GM21737 (cell line): ENCODE results near the gene HAUS8.

ENCODE experiments used
- ATAC-seq: cut with Tn5 transposase; IDR thresholded peaks from one replicate; pipeline ENCODE4 v1.9.1; 2021; ENCODE audit warnings: mild to moderate bottlenecking, moderate library complexity; ENCODE audit not compliant: unreplicated experiment

Gene HAUS8

GRCh38 chr19:17077447-17078028 is 2.3 kb upstream of the HAUS8 start:
- ATAC-seq, result no peak

- no peak for ATAC-seq
Observed at GRCh38 chr19:17076543-17076991, 1.3 kb upstream of the HAUS8 start.

GRCh38 chr19:17075864-17076542 is 751 bp upstream of the HAUS8 start:
- ATAC-seq, result no peak

- ATAC-seq, result no peak
Observed at GRCh38 chr19:17074634-17075034, 618 bp downstream of the HAUS8 start.

GRCh38 chr19:17073869-17074633 is 1.2 kb downstream of the HAUS8 start:
- ATAC-seq, result no peak

GRCh38 chr19:17070912-17071311 is 4.3 kb downstream of the HAUS8 start:
- ATAC-seq, result no peak

GRCh38 chr19:17070421-17070820 is 4.8 kb downstream of the HAUS8 start:
- no peak for ATAC-seq

GRCh38 chr19:17069193-17069592 is 6.1 kb downstream of the HAUS8 start:
- no peak for ATAC-seq

- no peak for ATAC-seq
Observed at GRCh38 chr19:17063428-17063827, 11.8 kb downstream of the HAUS8 start.

- no peak for ATAC-seq
Observed at GRCh38 chr19:17061691-17062090, 13.6 kb downstream of the HAUS8 start.

- ATAC-seq, result no peak
Observed at GRCh38 chr19:17061205-17061604, 14.0 kb downstream of the HAUS8 start.

- ATAC-seq, result no peak
Observed at GRCh38 chr19:17060802-17061201, 14.4 kb downstream of the HAUS8 start.

GRCh38 chr19:17058236-17058635 is 17.0 kb downstream of the HAUS8 start:
- no peak for ATAC-seq

GRCh38 chr19:17055636-17056035 is 19.6 kb downstream of the HAUS8 start:
- ATAC-seq, result no peak

- no peak for ATAC-seq
Observed at GRCh38 chr19:17054746-17055145, 20.5 kb downstream of the HAUS8 start.

- no peak for ATAC-seq
Observed at GRCh38 chr19:17052439-17052838, 22.8 kb downstream of the HAUS8 start.

GRCh38 chr19:17049711-17050280 is 25.5 kb downstream of the HAUS8 start:
- ATAC-seq, result no peak

- ATAC-seq, result no peak
Observed at GRCh38 chr19:17048885-17049453, 26.3 kb downstream of the HAUS8 start.

- ATAC-seq, result no peak
Observed at GRCh38 chr19:17045907-17046502, 29.2 kb downstream of the HAUS8 start.

GRCh38 chr19:17043744-17044143 is 31.5 kb downstream of the HAUS8 start:
- no peak for ATAC-seq

- ATAC-seq, result no peak
Observed at GRCh38 chr19:17041976-17042375, 33.3 kb downstream of the HAUS8 start.
